Body of pancreas (tissue), 4 donors: ENCODE results near the gene FOXK1.

Source experiments
- POLR2A ChIP-seq, 3 donors: fragments of 450-650 bp; IDR thresholded peaks; one replicate each; pipeline ENCODE4 v1.6.1; 2016; ENCODE audit warnings: antibody characterized with exemption in 3 of 3, mild to moderate bottlenecking in 2 of 3
- TF ChIP-seq, protein P1 (sequence below), 7 experiments: fragments of 450-650 bp in 4 of 7; fragments of 200-600 bp in 3 of 7; sonication (generic) in 3 of 7; IDR thresholded peaks; one replicate each; pipeline ENCODE4 v1.5.1; 2016 to 2019; ENCODE audit warnings: antibody characterized with exemption in 7 of 7

DNA sequence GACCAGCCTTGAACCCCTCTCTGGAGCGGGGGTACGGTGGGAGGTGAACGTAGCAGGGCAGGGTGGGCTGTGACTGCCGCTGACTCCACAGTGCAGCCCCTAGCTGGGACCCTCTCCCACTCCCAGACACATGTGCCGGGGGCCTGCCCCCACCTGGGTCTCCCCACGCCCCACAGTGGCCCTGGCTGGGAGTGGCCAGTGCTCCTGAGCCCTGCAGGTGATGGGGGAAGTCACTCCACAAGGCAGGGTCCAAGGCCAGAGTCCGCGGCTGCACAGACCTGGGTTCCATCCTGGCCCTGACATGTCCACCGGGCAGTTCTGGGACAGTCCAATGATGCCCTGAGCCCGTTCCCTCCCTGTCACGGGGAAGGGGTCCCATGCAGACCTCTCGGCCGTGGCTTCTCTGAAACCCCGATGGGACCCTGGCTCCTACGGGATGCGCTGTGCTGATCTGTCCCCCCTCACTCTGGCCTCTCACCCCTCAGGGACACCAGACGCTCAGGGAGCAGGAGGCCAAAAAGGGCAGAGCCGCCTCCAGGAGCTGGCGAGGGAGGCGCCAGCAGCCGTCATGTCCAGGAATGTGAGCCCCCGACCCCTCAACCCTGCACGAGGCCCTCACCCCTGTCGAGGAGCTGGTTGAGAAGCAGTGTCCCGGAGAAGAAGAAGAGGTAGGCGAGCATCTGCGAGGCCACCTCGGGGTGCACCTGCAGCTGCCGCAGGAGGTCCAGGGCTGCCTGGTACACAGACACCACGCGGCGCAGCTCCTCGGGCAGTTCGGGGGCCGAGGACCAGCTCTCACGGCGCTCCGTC, 133.7 kb downstream of the FOXK1 start:
- no peak for TF ChIP-seq POLR2A (IDR thresholded peaks at IDR 0.05)
- TF ChIP-seq, protein P1, sequence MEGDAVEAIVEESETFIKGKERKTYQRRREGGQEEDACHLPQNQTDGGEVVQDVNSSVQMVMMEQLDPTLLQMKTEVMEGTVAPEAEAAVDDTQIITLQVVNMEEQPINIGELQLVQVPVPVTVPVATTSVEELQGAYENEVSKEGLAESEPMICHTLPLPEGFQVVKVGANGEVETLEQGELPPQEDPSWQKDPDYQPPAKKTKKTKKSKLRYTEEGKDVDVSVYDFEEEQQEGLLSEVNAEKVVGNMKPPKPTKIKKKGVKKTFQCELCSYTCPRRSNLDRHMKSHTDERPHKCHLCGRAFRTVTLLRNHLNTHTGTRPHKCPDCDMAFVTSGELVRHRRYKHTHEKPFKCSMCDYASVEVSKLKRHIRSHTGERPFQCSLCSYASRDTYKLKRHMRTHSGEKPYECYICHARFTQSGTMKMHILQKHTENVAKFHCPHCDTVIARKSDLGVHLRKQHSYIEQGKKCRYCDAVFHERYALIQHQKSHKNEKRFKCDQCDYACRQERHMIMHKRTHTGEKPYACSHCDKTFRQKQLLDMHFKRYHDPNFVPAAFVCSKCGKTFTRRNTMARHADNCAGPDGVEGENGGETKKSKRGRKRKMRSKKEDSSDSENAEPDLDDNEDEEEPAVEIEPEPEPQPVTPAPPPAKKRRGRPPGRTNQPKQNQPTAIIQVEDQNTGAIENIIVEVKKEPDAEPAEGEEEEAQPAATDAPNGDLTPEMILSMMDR (IDR thresholded peaks at IDR 0.05), result no peak
